PC-9 (cell line): ENCODE results near the gene TSACC. TPM values are rescaled to one million over a fixed set of nuclear protein-coding genes. Genes with fewer than 3 reads are reported as not detected.

Experiments used
- BruUV-seq: library from RNA; stranded (reverse); fragments of 400-500 nt; replicated peaks from 2 replicates; lab custom pipeline; 2021; lab: Mats Ljungman, UMichigan
- CTCF ChIA-PET: fragments of 300-600 bp; sonication (Branson Sonifier 250); formaldehyde crosslinking; loops from one replicate; lab custom pipeline; 2022; ENCODE audit warnings: antibody characterized with exemption; lab: Charles Lee
- POLR2A ChIA-PET: fragments of 300-600 bp; sonication (Branson Sonifier 250); formaldehyde crosslinking; loops from one replicate; lab custom pipeline; 2022; ENCODE audit warnings: antibody characterized with exemption; ENCODE audit not compliant: unreplicated experiment; lab: Charles Lee
- DNase-seq, 2 experiments: peaks; one replicate each; pipeline versions ENCODE4 v3.0.0 to v3.0.0-alpha.2; 2015 to 2022; ENCODE audit warnings: mixed read lengths in 1 of 2
- H2AFZ ChIP-seq: fragments of 200-600 bp; sonication (generic); 2 replicates; pipeline ENCODE4 v1.8.1; 2017; ENCODE audit warnings: antibody characterized with exemption
- H3F3A ChIP-seq: fragments of 200-600 bp; sonication (generic); 2 replicates; pipeline ENCODE4 v1.8.1; 2017; ENCODE audit warnings: antibody characterized with exemption, mild to moderate bottlenecking, low read depth; ENCODE audit not compliant: insufficient read depth
- H3K27ac ChIP-seq: fragments of 200-600 bp; sonication (generic); 2 replicates; pipeline ENCODE4 v1.6.1; 2016; ENCODE audit warnings: mixed run types
- H3K27me3 ChIP-seq: fragments of 200-600 bp; sonication (generic); 2 replicates; pipeline ENCODE4 v1.6.1; 2016; ENCODE audit warnings: low read depth, mixed run types; ENCODE audit not compliant: insufficient read depth
- H3K36me3 ChIP-seq: fragments of 200-600 bp; sonication (generic); 2 replicates; pipeline ENCODE4 v1.6.1; 2016; ENCODE audit warnings: low read depth, mixed run types
- H3K4me1 ChIP-seq: fragments of 200-600 bp; sonication (generic); replicated peaks from 2 replicates; pipeline ENCODE4 v1.6.1; 2016; ENCODE audit warnings: mixed run types; ENCODE audit not compliant: insufficient read depth
- H3K4me2 ChIP-seq: fragments of 200-600 bp; sonication (generic); 2 replicates; pipeline ENCODE4 v1.6.1; 2017; ENCODE audit warnings: mixed run types
- H3K4me3 ChIP-seq: fragments of 200-600 bp; sonication (generic); 2 replicates; pipeline ENCODE4 v1.6.1; 2016; ENCODE audit warnings: mixed run types
- H3K79me2 ChIP-seq: fragments of 200-600 bp; sonication (generic); 2 replicates; pipeline ENCODE4 v1.6.1; 2017; ENCODE audit warnings: low read depth, mixed run types
- H3K9me2 ChIP-seq: fragments of 200-600 bp; sonication (generic); 2 replicates; pipeline ENCODE4 v1.8.1; 2017; ENCODE audit warnings: mild to moderate bottlenecking; ENCODE audit not compliant: insufficient read depth
- H3K9me3 ChIP-seq: fragments of 200-600 bp; sonication (generic); 2 replicates; pipeline ENCODE4 v1.8.1; 2016; ENCODE audit warnings: low read depth; ENCODE audit not compliant: insufficient read depth
- H4K20me1 ChIP-seq: fragments of 200-600 bp; sonication (generic); 2 replicates; pipeline ENCODE4 v1.8.1; 2017; ENCODE audit not compliant: insufficient read depth
- EZH2 ChIP-seq: fragments of 200-600 bp; sonication (generic); IDR thresholded peaks from 2 replicates; pipeline ENCODE4 v1.8.0; 2017; ENCODE audit warnings: antibody characterized with exemption, low read depth
- intact Hi-C: fragments of 100-400 bp; cut with micrococcal nuclease; formaldehyde crosslinking; loops from one replicate; pipeline ENCODE4 v1.10.0; 2022; ENCODE audit not compliant: unreplicated experiment
- total RNA-seq: library from RNA; stranded (reverse); gene quantifications from 2 replicates; pipeline ENCODE4 v1.2.3, GENCODE V29; 2021
- TF ChIP-seq, protein P1 (sequence below): fragments of 200-600 bp; sonication (generic); conservative IDR thresholded peaks from 2 replicates; pipeline ENCODE4 v1.6.1; 2017; ENCODE audit warnings: mixed run types, antibody characterized with exemption, mild to moderate bottlenecking, moderate library complexity

TSACC gene
- total RNA-seq, 1 experiment from 2014 or later, result 1.3 TPM

DNA sequence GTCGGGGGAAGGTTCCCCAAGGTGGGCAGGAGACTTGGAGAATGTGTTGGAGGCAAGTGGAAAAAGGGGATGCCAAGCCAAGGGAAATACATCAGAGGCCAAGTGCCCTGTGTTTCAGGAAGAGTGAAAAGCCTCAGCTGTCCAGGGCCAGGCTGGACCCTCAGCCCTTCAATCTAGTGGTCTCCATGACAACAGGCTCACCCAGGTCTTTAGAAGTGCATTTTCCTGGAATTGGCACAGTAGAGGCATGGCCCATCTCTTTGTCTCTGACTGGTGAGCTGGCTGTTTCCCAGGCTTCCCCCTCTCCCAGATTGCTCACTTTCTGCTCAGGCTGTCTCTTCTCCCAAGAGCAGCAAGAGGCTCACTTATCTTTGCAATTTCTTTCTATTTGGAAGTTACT lies 20.3 kb downstream of the TSACC start:
- Histone ChIP-seq H3K9me2 (no peaks in the 10 kb centered on the region), H3K4me2 (no peak overlapping the region), H4K20me1 (no peaks in the 10 kb centered on the region), H3K27me3 (no peaks in the 10 kb centered on the region), H3K4me1 (peaks cover 20% of the 10 kb centered on the region), H2AFZ (no peak overlapping the region), H3K36me3 (no peaks in the 10 kb centered on the region), H3F3A (no peaks in the 10 kb centered on the region), H3K27ac (no peak overlapping the region), H3K79me2 (no peaks in the 10 kb centered on the region), H3K9me3 (no peaks in the 10 kb centered on the region), H3K4me3 (no peak overlapping the region)
- no TSS peak for BruUV-seq
- TF ChIP-seq, protein P1, sequence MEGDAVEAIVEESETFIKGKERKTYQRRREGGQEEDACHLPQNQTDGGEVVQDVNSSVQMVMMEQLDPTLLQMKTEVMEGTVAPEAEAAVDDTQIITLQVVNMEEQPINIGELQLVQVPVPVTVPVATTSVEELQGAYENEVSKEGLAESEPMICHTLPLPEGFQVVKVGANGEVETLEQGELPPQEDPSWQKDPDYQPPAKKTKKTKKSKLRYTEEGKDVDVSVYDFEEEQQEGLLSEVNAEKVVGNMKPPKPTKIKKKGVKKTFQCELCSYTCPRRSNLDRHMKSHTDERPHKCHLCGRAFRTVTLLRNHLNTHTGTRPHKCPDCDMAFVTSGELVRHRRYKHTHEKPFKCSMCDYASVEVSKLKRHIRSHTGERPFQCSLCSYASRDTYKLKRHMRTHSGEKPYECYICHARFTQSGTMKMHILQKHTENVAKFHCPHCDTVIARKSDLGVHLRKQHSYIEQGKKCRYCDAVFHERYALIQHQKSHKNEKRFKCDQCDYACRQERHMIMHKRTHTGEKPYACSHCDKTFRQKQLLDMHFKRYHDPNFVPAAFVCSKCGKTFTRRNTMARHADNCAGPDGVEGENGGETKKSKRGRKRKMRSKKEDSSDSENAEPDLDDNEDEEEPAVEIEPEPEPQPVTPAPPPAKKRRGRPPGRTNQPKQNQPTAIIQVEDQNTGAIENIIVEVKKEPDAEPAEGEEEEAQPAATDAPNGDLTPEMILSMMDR, result no peak
- TF ChIP-seq EZH2, result no peak
- DNase-seq, result no peak
- POLR2A ChIA-PET, result interaction anchor here (0.6 kb wide), 1 partner anchor 265 kb away, joined by 3 read pairs; no protein-coding TSS in a partner anchor
- intact Hi-C loops, result no loop called here
- CTCF ChIA-PET, result interaction anchor here (0.6 to 1.9 kb wide), 3 partner anchors 27 to 225 kb away, joined by 3 to 7 read pairs (median 3); no protein-coding TSS in a partner anchor

- TF ChIP-seq EZH2, result no peak
- TF ChIP-seq, protein P1, result no peak
- Histone ChIP-seq H3K36me3 (no peaks in the 10 kb centered on the region), H3K4me1 (peaks cover 16% of the 10 kb centered on the region), H2AFZ (no peak overlapping the region), H3F3A (no peaks in the 10 kb centered on the region), H3K9me3 (no peaks in the 10 kb centered on the region), H3K9me2 (no peaks in the 10 kb centered on the region), H3K4me2 (no peak overlapping the region), H4K20me1 (no peaks in the 10 kb centered on the region), H3K27ac (no peak overlapping the region), H3K27me3 (no peaks in the 10 kb centered on the region), H3K4me3 (no peak overlapping the region), H3K79me2 (no peaks in the 10 kb centered on the region)
- no peak for DNase-seq
- ChIA-PET CTCF (interaction anchor here (0.6 to 1.9 kb wide), 4 partner anchors 21 to 224 kb away, joined by 3 to 7 read pairs (median 4); no protein-coding TSS in a partner anchor), POLR2A (interaction anchor here (0.6 kb wide), 1 partner anchor 266 kb away, joined by 3 read pairs; no protein-coding TSS in a partner anchor)
- intact Hi-C loops, result no loop called here
- BruUV-seq, result no TSS peak
These were observed 20.9 kb downstream of the TSACC start for GRCh38 chr1:156359249-156359648.

DNA sequence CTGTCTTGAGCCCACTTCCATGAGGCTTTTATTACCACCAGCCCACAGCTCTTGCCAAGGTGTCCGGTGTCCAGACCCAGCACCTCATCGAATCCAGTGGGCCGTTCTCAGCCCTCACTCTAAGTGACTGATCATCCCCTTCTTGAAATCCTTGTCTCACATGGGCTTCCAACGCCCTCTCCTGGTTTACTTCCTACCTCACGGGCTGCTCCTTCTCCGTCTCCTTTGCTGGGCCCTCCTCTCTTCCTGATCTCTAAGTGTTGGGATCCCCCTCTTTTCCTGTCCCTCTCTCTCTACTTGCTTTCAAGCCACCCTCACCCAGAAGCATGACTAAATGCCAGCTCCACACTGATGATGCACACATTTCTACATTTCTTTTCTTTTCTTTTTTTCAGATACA lies 21.6 kb downstream of the TSACC start:
- Histone ChIP-seq H3K9me3 (no peaks in the 10 kb centered on the region), H3K79me2 (no peaks in the 10 kb centered on the region), H3K4me3 (no peak overlapping the region), H2AFZ (no peak overlapping the region), H3K27me3 (no peaks in the 10 kb centered on the region), H4K20me1 (no peaks in the 10 kb centered on the region), H3K4me2 (no peak overlapping the region), H3K9me2 (no peaks in the 10 kb centered on the region), H3K4me1 (peaks cover 9% of the 10 kb centered on the region; the same call in 1 of the 2 replicates), H3K27ac (no peak overlapping the region), H3F3A (no peaks in the 10 kb centered on the region), H3K36me3 (no peaks in the 10 kb centered on the region)
- CTCF ChIA-PET, result interaction anchor here (0.7 to 1.9 kb wide), 4 partner anchors 21 to 263 kb away, joined by 3 to 7 read pairs (median 4); partner anchors contain the start of genes CCT3 and TSACC
- no peak for DNase-seq
- POLR2A ChIA-PET, result interaction anchor here (0.7 kb wide), 1 partner anchor 54 kb away, joined by 7 read pairs; no protein-coding TSS in a partner anchor
- intact Hi-C loops, result no loop called here
- BruUV-seq, result no TSS peak
- TF ChIP-seq EZH2, result no peak
- TF ChIP-seq, protein P1, result peak; percentile 21; the same call in 1 of the 2 replicates
